HG02798 (cell line): ENCODE results near the gene MDK.

ENCODE experiments used
- ATAC-seq: cut with Tn5 transposase; IDR thresholded peaks from one replicate; pipeline ENCODE4 v1.9.1; 2021; ENCODE audit warnings: mild to moderate bottlenecking; ENCODE audit not compliant: unreplicated experiment, poor library complexity

Gene MDK

GRCh38 chr11:46393231-46393616 lies 11.8 kb downstream of the MDK start:
- ATAC-seq = no peak

DNA sequence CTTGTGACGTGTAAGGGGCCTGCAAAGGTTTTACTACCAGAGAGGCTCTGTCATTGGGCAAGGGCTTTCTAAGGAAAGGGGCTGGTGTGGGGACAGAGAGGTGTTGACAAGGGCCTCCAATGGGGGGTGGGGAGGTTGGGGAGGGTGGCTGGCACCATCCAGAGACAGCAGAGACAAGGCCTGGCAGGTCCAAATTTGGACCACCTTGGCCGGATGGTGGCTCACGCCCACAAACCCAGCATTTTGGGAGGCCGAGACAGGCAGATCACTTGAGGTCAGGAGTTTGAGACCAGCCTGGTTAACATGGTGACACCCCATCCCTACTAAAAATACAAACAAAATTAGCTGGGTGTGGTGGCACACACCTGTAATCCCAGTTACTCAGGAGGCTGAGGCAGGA lies 12.3 kb downstream of the MDK start:
- ATAC-seq = no peak

DNA sequence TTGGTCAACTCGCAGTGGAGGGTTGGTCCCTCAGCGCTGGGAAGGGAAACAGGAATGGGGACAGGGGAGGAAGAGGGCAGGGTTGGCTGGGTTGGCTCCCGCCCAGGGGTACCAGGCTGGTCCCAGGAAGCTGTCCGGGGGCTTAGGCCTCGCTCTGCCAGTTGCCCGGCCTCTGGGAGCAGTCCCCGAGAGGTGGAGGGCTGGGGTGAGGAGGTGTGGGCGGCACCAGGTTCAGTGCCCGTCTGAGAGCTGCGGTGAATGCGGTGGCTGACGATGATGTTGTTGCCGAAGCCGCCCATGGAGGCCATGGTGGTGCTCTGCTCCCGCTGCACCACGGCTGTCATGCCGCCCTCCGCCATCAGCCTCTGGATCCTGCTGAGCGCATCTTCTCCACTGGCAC lies 16.1 kb downstream of the MDK start:
- no peak for ATAC-seq

- ATAC-seq = no peak
Observed at GRCh38 chr11:46402957-46403902, 21.8 kb downstream of the MDK start.

GRCh38 chr11:46404476-46405017 lies 23.1 kb downstream of the MDK start:
- no peak for ATAC-seq

DNA sequence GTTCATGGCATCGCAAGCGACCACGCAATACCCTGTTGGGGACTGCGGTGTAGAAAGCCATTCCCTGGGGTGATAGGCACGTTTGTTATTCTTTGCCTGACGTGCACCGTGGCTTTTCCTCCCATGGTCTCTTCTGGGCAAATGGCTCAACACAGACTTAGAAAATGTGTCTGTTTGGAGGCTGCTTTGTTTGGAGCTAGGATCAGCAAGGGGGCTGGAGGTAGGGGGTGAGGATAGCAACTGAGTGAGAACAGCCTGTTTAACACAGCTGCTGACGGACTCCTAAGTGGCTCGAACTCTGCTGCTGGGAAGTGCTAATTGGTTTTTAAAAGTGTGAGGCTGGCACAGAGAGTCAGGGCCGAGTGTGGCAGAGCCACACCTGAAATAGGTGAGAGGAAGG lies 26.2 kb downstream of the MDK start:
- no peak for ATAC-seq

DNA sequence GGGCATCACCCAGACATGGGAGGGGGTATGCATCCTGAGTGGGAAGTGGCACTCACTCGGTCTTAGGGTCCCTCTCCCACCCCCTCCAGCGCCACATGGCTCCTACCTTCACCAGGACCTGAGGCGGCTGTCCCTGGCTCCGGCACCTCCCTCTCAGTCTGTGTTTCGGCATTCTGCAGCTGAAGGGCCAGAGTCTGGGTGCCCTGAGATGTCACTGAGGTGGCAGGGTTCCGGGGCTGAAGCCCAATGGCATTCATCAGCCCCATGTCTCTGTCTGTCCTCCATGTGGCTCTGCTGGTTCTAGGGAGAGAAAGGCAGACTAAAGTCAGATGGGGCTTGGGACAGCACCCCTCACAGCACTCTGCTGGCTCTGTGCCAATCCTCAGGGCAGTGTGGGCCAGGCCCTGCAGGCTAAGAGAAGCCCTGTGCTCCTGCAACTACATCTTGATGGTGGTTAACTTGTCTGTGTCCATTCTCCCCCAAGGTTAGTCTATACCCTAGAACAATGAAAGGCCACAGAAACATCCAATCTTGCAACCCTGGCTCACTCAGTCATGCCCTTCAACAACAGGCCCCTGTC lies 27.0 kb downstream of the MDK start:
- ATAC-seq = no peak

- ATAC-seq = no peak
Observed at GRCh38 chr11:46410021-46410420, 28.6 kb downstream of the MDK start.

- ATAC-seq = no peak
Observed at GRCh38 chr11:46413760-46414465, 32.4 kb downstream of the MDK start.

DNA sequence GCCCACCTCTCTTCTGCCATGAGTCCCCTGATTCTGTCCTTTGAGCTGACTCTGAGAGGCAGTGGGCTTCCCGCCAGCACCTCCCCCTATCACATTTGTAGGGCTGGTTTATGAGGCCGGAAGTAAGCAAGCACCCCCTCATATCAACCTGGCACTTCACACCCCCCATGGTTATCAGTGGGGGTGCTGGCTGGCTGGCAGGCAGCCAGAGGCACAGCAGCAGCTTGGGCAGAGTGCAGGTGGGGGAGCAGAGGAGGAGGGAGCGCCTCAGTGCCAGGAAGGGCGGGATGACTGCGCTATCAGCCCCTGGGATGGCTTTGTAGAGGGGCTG lies 33.0 kb downstream of the MDK start:
- ATAC-seq = no peak

- ATAC-seq = no peak
Observed at GRCh38 chr11:46414879-46415278, 33.4 kb downstream of the MDK start.

- ATAC-seq = no peak
Observed at GRCh38 chr11:46417711-46418110, 36.2 kb downstream of the MDK start.

GRCh38 chr11:46418751-46419150 lies 37.3 kb downstream of the MDK start:
- ATAC-seq = no peak

DNA sequence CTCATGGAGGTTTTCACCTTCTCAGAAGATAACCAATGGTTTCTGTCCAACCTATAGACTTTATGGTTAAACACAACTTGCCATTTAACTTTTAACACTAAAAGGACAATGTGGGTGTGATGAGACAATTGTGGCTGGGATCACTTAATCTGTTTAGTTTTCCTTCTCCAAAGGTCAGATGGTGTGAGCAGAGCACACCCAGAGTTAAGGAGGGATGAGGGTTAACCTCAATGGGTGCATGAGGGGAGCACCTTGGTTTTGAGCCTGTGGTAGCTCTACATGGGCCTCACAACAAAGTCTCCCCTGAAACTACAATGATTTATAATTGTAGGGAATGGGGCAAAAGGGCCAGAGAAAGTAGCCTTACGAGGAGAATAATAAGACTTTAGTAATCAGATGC lies 39.0 kb downstream of the MDK start:
- ATAC-seq = no peak

GRCh38 chr11:46421257-46421880 lies 39.9 kb downstream of the MDK start:
- no peak for ATAC-seq

GRCh38 chr11:46422588-46422987 lies 41.1 kb downstream of the MDK start:
- ATAC-seq = no peak

- no peak for ATAC-seq
Observed at GRCh38 chr11:46426233-46426991, 44.9 kb downstream of the MDK start.

DNA sequence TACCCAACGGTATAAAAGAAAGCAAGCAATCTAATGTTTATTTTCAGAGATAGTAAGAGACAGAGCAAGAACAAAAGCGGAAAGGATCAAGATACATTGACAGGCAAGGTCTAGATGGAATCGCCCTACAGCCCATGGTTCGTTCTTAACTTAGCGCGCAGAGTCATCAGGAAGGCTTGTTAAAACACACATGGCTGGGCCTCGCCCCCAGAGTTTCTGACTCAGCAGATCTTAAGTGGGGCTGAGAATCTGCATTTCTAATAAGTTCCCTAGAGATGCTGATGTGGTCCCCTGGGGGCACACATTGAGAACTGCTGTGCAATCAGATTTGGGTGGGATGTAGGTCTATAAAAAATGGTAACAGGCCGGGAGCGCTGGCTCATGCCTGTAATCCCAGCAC lies 45.9 kb downstream of the MDK start:
- ATAC-seq = no peak

GRCh38 chr11:46429717-46430116 lies 48.2 kb downstream of the MDK start:
- no peak for ATAC-seq

- ATAC-seq = no peak
Observed at GRCh38 chr11:46431211-46431610, 49.7 kb downstream of the MDK start.
